GM23338 (cell line): ENCODE results near the gene QRICH2.

ENCODE experiments used
- CTCF ChIP-seq, 2 experiments: fragments of 200-600 bp in 1 of 2; sonication (generic) in 1 of 2; conservative IDR thresholded peaks; 2 replicates each; pipeline versions ENCODE4 v1.5.1 to v1.6.1; 2016 to 2017; ENCODE audit warnings: antibody characterized with exemption in 2 of 2, low read depth in 2 of 2, mild to moderate bottlenecking in 2 of 2, moderate library complexity in 1 of 2
- EZH2 ChIP-seq: fragments of 200-600 bp; sonication (generic); IDR thresholded peaks from one replicate; pipeline ENCODE4 v1.8.0; 2017; ENCODE audit warnings: antibody characterized with exemption, mild to moderate bottlenecking, low read depth; ENCODE audit not compliant: unreplicated experiment
- EZH2phosphoT487 ChIP-seq: fragments of 200-600 bp; sonication (generic); IDR thresholded peaks from one replicate; pipeline ENCODE4 v1.8.1; 2018; ENCODE audit warnings: antibody characterized with exemption; ENCODE audit not compliant: unreplicated experiment
- NANOG ChIP-seq: IDR thresholded peaks from 2 replicates; pipeline ENCODE4 v1.6.1; 2016; ENCODE audit warnings: antibody characterized with exemption, borderline replicate concordance
- POLR2AphosphoS5 ChIP-seq: IDR thresholded peaks from 2 replicates; pipeline ENCODE4 v1.6.1; 2016; ENCODE audit warnings: antibody characterized with exemption, low read depth
- REST ChIP-seq: IDR thresholded peaks from one replicate; pipeline ENCODE4 v1.6.1; 2018; ENCODE audit warnings: antibody characterized with exemption; ENCODE audit not compliant: unreplicated experiment
- ZNF331 ChIP-seq: fragments of 250-450 bp; sonication (Bioruptor Pico); IDR thresholded peaks from 2 replicates; pipeline ENCODE4 v1.5.0; 2020; ENCODE audit warnings: low read depth, mild to moderate bottlenecking, moderate library complexity

GRCh38 chr17:76312735-76313134, 4.7 kb upstream of the QRICH2 start:
- TF ChIP-seq EZH2 (no peak), NANOG (no peak), CTCF (conservative IDR thresholded peaks at IDR 0.05; ENCODE audit: low read depth in 2 of 2) (no peak), REST (no peak), POLR2AphosphoS5 (no peak), ZNF331 (CRISPR knock-in tag) (no peak), EZH2phosphoT487 (no peak)
